Left lung (tissue), 10 donors: ENCODE measurements around the gene AMH. TPM values are rescaled to one million over a fixed set of nuclear protein-coding genes. Genes with fewer than 3 reads are reported as not detected.
A peak's percentile ranks its signal among the peaks of the same experiment; 100 is the strongest.

Source experiments
- ATAC-seq: fragments of 200-7000 bp; cut with Tn5 transposase; one replicate; pipeline ENCODE4 v1.9.1; 2020; ENCODE audit warnings: moderate library complexity
- DNase-seq, 4 donors: peaks; one replicate each; pipeline ENCODE4 v3.0.0-alpha.2; 2013 to 2020
- H3K27ac ChIP-seq, 2 donors: fragments of 200-600 bp; sonication (generic) in 1 of 2; one replicate each; pipeline versions ENCODE4 v1.5.0 to v1.8.0; 2020 to 2021
- H3K27me3 ChIP-seq, 2 donors: fragments of 200-600 bp; sonication (generic) in 1 of 2; one replicate each; pipeline versions ENCODE4 v1.5.0 to v1.8.0; 2020 to 2021
- H3K36me3 ChIP-seq, 2 donors: fragments of 200-600 bp; sonication (generic) in 1 of 2; one replicate each; pipeline versions ENCODE4 v1.5.0 to v1.8.0; 2020 to 2021
- H3K4me1 ChIP-seq, 2 donors: fragments of 200-600 bp; one replicate each; pipeline ENCODE4 v1.8.0; 2021
- H3K4me3 ChIP-seq, 2 donors: fragments of 200-600 bp; sonication (generic) in 1 of 2; one replicate each; pipeline versions ENCODE4 v1.5.0 to v1.8.0; 2020 to 2021; ENCODE audit warnings: mild to moderate bottlenecking in 1 of 2
- H3K9me3 ChIP-seq, 2 donors: fragments of 200-600 bp; sonication (generic) in 1 of 2; one replicate each; pipeline versions ENCODE4 v1.5.0 to v1.8.0; 2020 to 2021
- CTCF ChIP-seq, 2 donors: fragments of 200-600 bp; sonication (generic) in 1 of 2; IDR thresholded peaks; one replicate each; pipeline versions ENCODE4 v1.5.0 to v1.8.0; 2021; ENCODE audit warnings: antibody characterized with exemption in 2 of 2
- intact Hi-C, 2 donors: fragments of 100-400 bp; cut with DNase I; formaldehyde crosslinking; loops; one replicate each; pipeline versions ENCODE4 v1.11.2 to v1.14.2; 2022
- polyA plus RNA-seq, 6 donors: library from polyadenylated mRNA; unstranded; fragments of 120-200 nt; gene quantifications; one replicate each; pipeline ENCODE4 v1.2.1, GENCODE V29; 2013; ENCODE audit not compliant: insufficient read length in 6 of 6
- total RNA-seq, 2 donors: library from RNA; stranded (reverse); fragmentation: NEBNext Ultra II Directional; extraction: Animal tissue kit (Norgen Biotek cat#: 25700); gene quantifications; one replicate each; pipeline ENCODE4 v1.2.1, GENCODE V29; 2021
- donor health status: DM: no; HTN: yes; CAD: no.
- donor health status: DM: no; HTN: no; CAD: no.

The AMH gene
- total and polyA plus RNA-seq, 8 donors, result 0.13 to 3.7 (median 1.2) TPM

GRCh38 chr19:2255982-2256685, 7.0 kb downstream of the AMH start, which contains the start of gene JSRP1:
Gene JSRP1 (minus strand): TSS chr19:2256417. CDS start chr19:2255314, 1,103 bp downstream.
- DNase-seq, result no peak
- TF ChIP-seq CTCF (IDR thresholded peaks at IDR 0.05), result no peak

GRCh38 chr19:2259336-2259735, 10.2 kb downstream of the AMH start:
- Histone ChIP-seq H3K27ac (no peak overlapping the region), H3K36me3 (no peaks in the 10 kb centered on the region), H3K9me3 (no peaks in the 10 kb centered on the region), H3K27me3 (peaks cover under 1 to 7% of the 10 kb centered on the region in 2 donors), H3K4me1 (peaks cover 0 to 11% of the 10 kb centered on the region in 2 donors), H3K4me3 (no peak overlapping the region)
- ATAC-seq (no peak), DNase-seq (no peak)
- intact Hi-C loops, result no loop called here
- TF ChIP-seq CTCF (IDR thresholded peaks at IDR 0.05), result no peak

More at GRCh38 chr19:2255982-2256685, 7.0 kb downstream of the AMH start, which contains the start of gene JSRP1:
- Histone ChIP-seq H3K9me3 (no peaks in the 10 kb centered on the region), H3K4me1 (peaks cover 19 to 28% of the 10 kb centered on the region in 2 donors), H3K4me3 (no peak within 1 kb of the TSS), H3K27ac (no peak within 1 kb of the TSS), H3K36me3 (no peaks in the 10 kb centered on the region), H3K27me3 (peaks cover 32 to 39% of the 10 kb centered on the region in 2 donors)
- ATAC-seq, result no peak
- intact Hi-C loops, result no loop called here

GRCh38 chr19:2260341-2260805, 11.2 kb downstream of the AMH start:
- intact Hi-C loops, result no loop called here
- DNase-seq (no peak), ATAC-seq (no peak)
- no peak overlapping the region for H3K4me3 ChIP-seq
- H3K4me1 ChIP-seq, result peaks cover 0 to 21% of the 10 kb centered on the region in 2 donors
- H3K27ac ChIP-seq, result no peak overlapping the region
- H3K36me3 ChIP-seq, result no peaks in the 10 kb centered on the region
- H3K9me3 ChIP-seq, result no peaks in the 10 kb centered on the region
- TF ChIP-seq CTCF (IDR thresholded peaks at IDR 0.05), result no peak
- H3K27me3 ChIP-seq, result peaks cover 0 to 2% of the 10 kb centered on the region in 2 donors

- TF ChIP-seq CTCF (IDR thresholded peaks at IDR 0.05), result peak; percentile 51 to 70
- Histone ChIP-seq H3K27ac (no peak overlapping the region), H3K9me3 (no peaks in the 10 kb centered on the region), H3K27me3 (no peaks in the 10 kb centered on the region), H3K4me3 (no peak overlapping the region), H3K4me1 (peaks cover 2 to 33% of the 10 kb centered on the region in 2 donors), H3K36me3 (no peaks in the 10 kb centered on the region)
- ATAC-seq, result no peak
- intact Hi-C loops, result no loop called here
- no peak for DNase-seq
Measured at GRCh38 chr19:2261438-2262172, 12.5 kb downstream of the AMH start.
